K562 (cell line): ENCODE data around the gene DNASE2. TPM values are rescaled to one million over a fixed set of nuclear protein-coding genes. Genes with fewer than 3 reads are reported as not detected.

Experiments used
- BRD9 ChIP-seq: fragments of 450-650 bp; IDR thresholded peaks from 2 replicates; pipeline ENCODE4 v1.6.1; 2018; ENCODE audit warnings: low read depth; ENCODE audit not compliant: partially characterized antibody
- FOXM1 ChIP-seq, 2 experiments: fragments of 450-650 bp in 1 of 2; sonication (generic) in 1 of 2; formaldehyde crosslinking in 1 of 2; IDR thresholded peaks; 2 replicates each; pipeline versions ENCODE4 v1.6.1 to v1.9.0; 2017 to 2022; ENCODE audit warnings: low read depth in 2 of 2, mild to moderate bottlenecking in 2 of 2, missing genetic modification reagents in 1 of 2, moderate library complexity in 1 of 2
- MAFG ChIP-seq: fragments of 450-650 bp; conservative IDR thresholded peaks from 2 replicates; pipeline ENCODE4 v1.6.1; 2016; ENCODE audit warnings: missing genetic modification characterization, missing compliant biosample characterization
- RB1 ChIP-seq: fragments of 450-650 bp; IDR thresholded peaks from 2 replicates; pipeline ENCODE4 v1.6.1; 2017; ENCODE audit warnings: low read depth, mild to moderate bottlenecking
- SOX6 ChIP-seq: fragments of 450-650 bp; IDR thresholded peaks from 2 replicates; pipeline ENCODE4 v1.6.1; 2014; ENCODE audit warnings: mild to moderate bottlenecking
- ZNF121 ChIP-seq: sonication (generic); formaldehyde crosslinking; conservative IDR thresholded peaks from 2 replicates; pipeline ENCODE4 v1.8.0; 2022; ENCODE audit warnings: missing genetic modification reagents
- polyA plus RNA-seq, 8 experiments: library from polyadenylated mRNA; depleted of rRNA in 4 of 8; stranded (reverse) in 5 of 8; unstranded in 3 of 8; fragments of >200 nt; fragmentation: Nextera tagmentation in 2 of 8; fragmentation: Illumina TruSeq in 1 of 8; extraction: Ambion mirVana in 2 of 8; extraction: Trizol in 1 of 8; gene quantifications; 2 replicates each; pipeline versions ENCODE4 v1.2.1 to v1.2.3, GENCODE V29; 2011 to 2014; ENCODE audit warnings: inconsistent platforms in 1 of 8, missing spikeins in 1 of 8
- total RNA-seq, 7 experiments: library from RNA; depleted of rRNA in 6 of 7; stranded (reverse); fragments of >200 nt in 6 of 7; fragmentation: Illumina TruSeq in 2 of 7; extraction: Trizol in 2 of 7; gene quantifications; 2 replicates each; pipeline versions ENCODE4 v1.2.1 to v1.2.3, GENCODE V29; 2011 to 2021; ENCODE audit warnings: low replicate concordance in 1 of 7
- TF ChIP-seq, protein P1 (sequence below): sonication (generic); formaldehyde crosslinking; IDR thresholded peaks from 2 replicates; pipeline ENCODE4 v1.8.0; 2022; ENCODE audit warnings: mild to moderate bottlenecking, missing genetic modification reagents
- TF ChIP-seq, protein P2 (sequence below): fragments of 450-650 bp; IDR thresholded peaks from 2 replicates; pipeline ENCODE4 v1.6.1; 2016; ENCODE audit warnings: borderline replicate concordance
- TF ChIP-seq, protein P3 (sequence below), 2 experiments: fragments of 450-650 bp; conservative IDR thresholded peaks; 2 replicates each; pipeline ENCODE4 v1.6.1; 2017; ENCODE audit warnings: mild to moderate bottlenecking in 2 of 2, moderate library complexity in 2 of 2

DNASE2 gene
- total and polyA plus RNA-seq, 9 of the 15 experiments (the other 6 are each of a cell fraction or from before 2014, with no cell fraction given), result 4.4 to 27.0 (median 20.2) TPM

DNA sequence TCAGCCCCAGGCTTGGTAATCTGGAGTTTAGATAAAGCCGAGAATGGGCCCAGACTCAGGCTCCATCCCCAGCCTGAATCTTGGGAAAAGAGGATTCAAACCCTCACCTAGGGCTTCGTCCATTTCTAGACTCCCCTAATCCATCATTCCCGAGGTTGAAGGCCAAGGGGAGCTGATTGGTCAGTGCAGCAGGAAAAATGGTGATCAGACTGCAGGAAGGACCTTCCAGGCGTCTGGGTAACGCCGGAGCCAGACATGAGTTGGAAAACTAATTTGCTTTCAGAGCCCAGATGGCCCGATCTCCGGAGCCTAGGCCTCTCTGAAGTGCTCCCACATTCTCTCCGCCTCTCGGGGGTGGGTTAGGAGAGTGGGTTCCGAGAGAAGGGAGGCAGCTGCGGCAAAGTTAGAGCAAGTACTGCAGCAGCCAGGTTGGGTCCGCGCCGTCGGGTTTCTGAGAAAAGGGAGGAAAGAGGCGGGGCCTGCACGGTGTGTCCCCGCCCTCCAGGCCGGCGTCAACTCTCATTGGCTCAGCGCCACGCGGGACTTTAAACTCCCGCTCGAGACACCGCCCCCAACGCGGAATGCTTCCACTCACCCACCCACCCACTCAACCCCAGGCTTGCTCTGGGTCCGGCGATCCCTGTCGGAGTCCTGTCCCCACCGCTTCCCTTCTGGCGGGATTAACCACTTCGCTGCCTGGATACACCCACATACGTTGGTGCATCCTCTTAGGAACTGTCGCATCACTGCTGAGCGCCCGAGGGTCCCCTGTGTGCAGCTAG is 46.1 kb downstream of the DNASE2 start (continued):
- TF ChIP-seq, protein P1, sequence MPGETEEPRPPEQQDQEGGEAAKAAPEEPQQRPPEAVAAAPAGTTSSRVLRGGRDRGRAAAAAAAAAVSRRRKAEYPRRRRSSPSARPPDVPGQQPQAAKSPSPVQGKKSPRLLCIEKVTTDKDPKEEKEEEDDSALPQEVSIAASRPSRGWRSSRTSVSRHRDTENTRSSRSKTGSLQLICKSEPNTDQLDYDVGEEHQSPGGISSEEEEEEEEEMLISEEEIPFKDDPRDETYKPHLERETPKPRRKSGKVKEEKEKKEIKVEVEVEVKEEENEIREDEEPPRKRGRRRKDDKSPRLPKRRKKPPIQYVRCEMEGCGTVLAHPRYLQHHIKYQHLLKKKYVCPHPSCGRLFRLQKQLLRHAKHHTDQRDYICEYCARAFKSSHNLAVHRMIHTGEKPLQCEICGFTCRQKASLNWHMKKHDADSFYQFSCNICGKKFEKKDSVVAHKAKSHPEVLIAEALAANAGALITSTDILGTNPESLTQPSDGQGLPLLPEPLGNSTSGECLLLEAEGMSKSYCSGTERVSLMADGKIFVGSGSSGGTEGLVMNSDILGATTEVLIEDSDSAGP (CRISPR knock-in tag), result no peak
- TF ChIP-seq FOXM1 (IDR thresholded peaks at IDR 0.05; ENCODE audit: low read depth) (no peak), FOXM1 (CRISPR knock-in tag; IDR thresholded peaks at IDR 0.05; ENCODE audit: low read depth) (no peak), BRD9 (no peak), SOX6 (no peak), ZNF121 (CRISPR knock-in tag) (no peak), RB1 (no peak), MAFG (tag) (no peak)
- TF ChIP-seq, protein P2, sequence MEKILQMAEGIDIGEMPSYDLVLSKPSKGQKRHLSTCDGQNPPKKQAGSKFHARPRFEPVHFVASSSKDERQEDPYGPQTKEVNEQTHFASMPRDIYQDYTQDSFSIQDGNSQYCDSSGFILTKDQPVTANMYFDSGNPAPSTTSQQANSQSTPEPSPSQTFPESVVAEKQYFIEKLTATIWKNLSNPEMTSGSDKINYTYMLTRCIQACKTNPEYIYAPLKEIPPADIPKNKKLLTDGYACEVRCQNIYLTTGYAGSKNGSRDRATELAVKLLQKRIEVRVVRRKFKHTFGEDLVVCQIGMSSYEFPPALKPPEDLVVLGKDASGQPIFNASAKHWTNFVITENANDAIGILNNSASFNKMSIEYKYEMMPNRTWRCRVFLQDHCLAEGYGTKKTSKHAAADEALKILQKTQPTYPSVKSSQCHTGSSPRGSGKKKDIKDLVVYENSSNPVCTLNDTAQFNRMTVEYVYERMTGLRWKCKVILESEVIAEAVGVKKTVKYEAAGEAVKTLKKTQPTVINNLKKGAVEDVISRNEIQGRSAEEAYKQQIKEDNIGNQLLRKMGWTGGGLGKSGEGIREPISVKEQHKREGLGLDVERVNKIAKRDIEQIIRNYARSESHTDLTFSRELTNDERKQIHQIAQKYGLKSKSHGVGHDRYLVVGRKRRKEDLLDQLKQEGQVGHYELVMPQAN, result 0 out of 2 replicates have a peak, but pooled peaks have one; percentile 27
- TF ChIP-seq, protein P3, sequence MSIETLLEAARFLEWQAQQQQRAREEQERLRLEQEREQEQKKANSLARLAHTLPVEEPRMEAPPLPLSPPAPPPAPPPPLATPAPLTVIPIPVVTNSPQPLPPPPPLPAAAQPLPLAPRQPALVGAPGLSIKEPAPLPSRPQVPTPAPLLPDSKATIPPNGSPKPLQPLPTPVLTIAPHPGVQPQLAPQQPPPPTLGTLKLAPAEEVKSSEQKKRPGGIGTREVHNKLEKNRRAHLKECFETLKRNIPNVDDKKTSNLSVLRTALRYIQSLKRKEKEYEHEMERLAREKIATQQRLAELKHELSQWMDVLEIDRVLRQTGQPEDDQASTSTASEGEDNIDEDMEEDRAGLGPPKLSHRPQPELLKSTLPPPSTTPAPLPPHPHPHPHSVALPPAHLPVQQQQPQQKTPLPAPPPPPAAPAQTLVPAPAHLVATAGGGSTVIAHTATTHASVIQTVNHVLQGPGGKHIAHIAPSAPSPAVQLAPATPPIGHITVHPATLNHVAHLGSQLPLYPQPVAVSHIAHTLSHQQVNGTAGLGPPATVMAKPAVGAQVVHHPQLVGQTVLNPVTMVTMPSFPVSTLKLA (conservative IDR thresholded peaks at IDR 0.05), result peak; percentile 31 to 65; a peak in 2 of 4 replicates
